Stimulated activated CD8-positive, alpha-beta memory T cell treated with anti-CD3 and anti-CD28 coated beads, Interleukin-15, amount 100 ng/mL, for 1 hour (primary cell): Measurements from ENCODE around the gene LRRC8D.
"Not testable (repeated sequence)": the region's sequence is repeated elsewhere in the genome, so short reads cannot be mapped to it uniquely, and the experiment has no call there.

Experiments used
- DNase-seq: peaks from one replicate; pipeline ENCODE4 v3.0.0-alpha.2; 2020; ENCODE audit warnings: low read depth

LRRC8D gene

DNA sequence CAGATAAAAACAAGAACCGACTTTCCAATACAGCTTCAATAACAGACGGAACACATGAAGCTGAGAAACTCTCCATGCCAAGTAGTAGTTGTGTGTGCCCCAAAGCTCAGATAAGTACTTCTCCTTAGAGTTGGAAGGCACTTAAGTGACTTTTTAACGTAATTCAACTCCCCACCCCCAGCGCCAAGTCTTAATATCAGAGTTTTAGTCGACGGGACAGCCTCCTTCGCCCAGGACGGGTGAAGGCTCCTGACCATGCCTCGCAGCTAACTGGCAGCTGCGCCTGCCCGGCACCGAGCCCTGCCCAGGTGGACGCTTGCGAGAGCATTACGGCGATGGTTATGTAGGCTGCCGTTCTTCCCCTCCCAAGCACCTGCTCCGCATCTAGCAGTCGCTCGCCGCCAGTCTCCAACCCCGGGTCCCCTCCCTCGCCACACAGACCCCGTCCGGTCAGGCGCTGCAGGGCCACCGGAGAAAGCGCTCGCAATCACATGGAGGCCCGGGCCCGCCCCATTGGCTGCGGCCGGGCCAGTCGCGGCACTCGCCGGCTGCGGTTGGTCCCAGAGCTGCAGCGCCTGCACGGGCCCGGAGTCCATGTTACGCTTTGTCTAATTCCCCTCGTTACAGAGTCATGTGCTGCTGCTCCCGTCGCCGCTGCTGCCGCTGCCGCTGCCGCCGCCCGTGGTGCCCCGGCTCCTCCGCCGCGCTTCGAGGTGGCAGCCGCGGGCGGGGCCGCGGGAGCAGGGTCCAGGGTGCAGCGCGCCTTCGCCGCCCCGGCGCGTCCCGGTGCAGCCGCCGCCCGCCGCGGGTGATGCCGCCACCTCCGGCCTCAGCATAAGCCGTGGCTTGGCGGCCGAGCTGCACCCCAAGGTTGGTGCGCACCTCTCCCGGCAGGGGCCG lies at the start of gene LRRC8D:
LRRC8D (plus strand) TSS at position 611 of the 900 bp plus-strand sequence. CDS start 112,037 bp downstream, outside the sequence.
- no peak for DNase-seq

DNA sequence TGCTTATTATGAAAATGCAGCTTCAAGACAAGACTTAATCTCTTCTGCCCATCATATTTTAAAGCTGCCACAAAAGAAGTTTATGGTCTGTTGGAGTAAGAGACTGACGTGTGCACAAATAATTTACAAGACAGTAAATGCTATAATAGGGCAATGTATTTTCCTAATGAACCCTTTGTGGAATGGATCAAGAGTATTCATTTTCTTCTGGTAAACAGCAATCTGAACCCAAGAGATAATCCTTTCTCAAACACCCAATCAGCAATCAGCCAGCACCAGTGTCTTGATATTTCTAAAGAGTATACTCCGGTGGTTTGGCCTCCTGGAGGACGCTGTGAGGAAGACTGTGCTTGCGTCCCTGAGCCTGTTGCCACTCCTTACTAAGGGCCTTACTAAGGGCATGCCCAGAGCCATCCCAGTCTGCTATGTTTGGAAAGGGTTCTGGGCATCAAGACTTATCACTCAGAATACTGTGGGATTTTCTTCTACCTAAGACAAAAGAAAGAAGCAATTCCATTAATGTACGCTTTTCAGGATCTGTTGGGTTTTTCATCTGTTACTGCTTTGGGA lies 48.8 kb upstream of the LRRC8D start:
- no peak for DNase-seq

DNA sequence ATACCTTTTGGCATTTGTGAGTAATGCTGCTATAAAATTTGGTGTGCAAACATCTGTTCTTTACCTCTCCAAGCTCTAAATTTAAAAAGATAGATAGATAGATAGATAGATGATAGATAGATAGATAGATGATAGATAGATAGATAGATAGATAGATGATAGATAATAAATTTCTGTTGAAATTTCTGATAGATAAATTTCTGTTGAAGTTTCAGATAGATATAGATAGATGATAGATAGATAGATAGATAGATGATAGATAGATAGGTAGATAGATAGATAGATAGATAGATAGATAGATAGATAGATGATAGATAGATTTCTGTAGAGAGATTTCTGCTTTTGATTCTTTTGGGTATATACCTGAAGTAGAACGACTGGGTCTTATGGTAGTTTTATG lies 44.7 kb upstream of the LRRC8D start:
- not testable (repeated sequence) for DNase-seq

DNA sequence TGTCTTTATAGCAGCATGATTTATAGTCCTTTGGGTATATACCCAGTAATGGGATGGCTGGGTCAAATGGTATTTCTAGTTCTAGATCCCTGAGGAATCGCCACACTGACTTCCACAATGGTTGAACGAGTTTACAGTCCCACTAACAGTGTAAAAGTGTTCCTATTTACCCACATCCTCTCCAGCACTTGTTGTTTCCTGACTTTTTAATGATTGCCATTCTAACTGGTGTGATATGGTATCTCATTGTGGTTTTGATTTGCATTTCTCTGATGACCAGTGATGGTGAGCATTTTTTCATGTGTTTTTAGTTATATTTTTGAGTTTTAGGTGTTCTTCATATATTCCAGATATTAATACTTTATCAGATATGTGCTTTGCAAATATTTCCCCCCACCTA lies 43.6 kb upstream of the LRRC8D start:
- DNase-seq = not testable (repeated sequence)

DNA sequence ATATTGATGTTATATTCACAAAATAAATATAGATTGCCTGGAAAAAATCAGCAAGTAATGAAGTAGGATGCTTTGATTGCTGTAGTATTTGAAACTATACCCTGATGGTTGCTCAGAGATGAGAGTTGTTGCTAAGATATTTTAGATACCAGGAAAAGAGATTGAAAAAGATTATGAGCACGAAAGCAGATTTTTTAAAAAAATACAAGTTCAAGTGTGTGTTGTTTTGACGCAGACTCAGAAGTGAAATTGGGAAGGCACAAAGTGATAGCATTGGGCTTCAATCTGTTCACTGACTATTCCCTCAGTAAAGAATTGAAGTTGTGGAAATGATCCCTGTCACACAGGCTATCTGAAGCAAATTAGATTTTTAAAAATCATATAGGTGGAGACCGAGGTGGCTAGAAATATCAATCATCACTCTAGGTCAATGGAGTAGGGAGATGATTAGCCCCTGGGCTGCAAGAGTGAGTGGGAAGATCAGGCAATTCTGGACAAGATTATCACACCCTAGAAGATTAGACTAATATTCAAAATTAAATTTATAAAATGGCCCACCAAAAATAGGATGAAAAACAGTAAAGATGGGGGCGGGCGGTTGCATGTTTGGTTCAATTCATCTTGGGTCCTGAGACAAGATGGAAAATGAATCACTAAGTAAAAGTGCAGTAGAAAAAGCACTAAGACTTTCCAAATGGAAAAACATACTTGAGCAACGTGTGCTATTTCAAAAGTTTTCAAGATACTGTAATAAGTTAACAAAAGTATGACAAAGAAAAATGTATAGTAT lies 41.5 kb upstream of the LRRC8D start:
- no peak for DNase-seq

DNA sequence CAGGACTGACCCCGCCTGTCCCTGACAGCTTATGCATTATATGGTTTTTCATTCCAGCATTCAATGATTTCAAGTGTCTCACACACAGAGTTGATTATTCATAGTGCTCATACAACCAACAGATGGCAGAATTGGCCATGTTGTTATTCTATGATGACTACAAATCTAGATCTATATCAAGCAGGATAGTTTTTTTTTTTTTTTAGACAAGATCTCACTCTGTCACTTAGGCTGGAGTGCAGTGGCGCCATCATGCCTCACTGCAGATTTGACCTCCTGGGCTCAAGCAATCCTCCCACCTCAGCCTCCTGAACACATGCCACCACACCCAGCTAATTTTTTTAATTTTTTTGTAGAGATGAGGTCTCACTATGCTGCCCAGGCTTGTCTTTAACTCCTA lies 40.1 kb upstream of the LRRC8D start:
- no peak for DNase-seq

DNA sequence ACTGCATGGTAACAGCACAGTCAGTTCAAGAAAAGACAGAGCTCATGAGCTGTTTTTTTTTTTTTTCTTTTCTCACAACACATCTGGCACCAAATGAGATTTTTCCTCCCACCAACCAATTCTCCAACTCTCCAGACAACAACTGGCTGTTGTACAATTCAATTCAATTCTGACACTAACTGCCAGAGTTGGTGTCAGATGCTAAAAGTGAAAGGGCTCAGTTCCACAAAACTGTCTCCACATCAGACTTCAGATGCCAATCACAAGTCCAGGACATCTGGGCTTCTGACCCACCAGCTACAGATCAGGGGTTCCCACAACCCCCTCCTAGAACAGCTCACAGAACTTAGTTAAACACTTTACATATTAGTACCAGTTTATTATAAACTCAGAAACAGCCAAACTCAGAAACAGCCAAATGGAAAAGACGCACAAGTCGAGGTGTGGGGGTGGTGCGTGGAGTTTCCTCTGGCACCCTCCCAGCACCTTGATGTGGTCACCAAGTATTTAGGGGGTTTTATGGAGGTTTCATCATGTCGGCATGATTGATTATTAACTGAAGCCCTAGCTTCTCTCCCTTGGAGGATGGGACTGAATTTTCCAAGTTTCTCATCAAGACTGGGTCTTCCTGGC lies 39.2 kb upstream of the LRRC8D start:
- DNase-seq = peak; percentile 37

DNA sequence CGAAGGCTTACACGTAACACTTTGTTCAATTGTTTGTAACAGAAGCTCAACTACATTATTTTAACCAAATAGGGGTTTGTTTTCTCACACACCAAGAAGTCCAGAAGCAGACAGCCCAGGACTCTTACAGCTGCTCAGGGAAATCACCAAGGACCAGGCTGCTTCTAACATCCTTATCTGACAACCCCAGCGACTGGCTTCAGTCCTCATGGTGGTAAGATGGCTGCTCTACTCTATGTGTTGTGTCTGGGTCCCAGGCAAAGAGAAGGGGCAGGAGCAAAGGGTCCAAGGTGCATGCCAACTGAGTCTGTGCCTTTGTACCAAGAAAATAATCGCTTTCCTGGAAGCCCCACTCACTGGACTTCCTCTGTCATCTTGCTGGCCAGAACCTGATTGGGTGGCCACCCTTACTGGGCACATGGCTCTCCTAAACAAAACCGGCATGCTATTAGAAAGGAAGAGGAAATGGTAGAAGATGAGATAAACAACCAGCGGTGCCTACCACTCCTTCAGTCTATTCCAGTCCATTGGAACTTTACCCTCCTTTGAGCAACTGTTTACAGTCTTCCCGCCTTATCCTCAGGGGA lies 34.1 kb upstream of the LRRC8D start:
- DNase-seq = no peak

DNA sequence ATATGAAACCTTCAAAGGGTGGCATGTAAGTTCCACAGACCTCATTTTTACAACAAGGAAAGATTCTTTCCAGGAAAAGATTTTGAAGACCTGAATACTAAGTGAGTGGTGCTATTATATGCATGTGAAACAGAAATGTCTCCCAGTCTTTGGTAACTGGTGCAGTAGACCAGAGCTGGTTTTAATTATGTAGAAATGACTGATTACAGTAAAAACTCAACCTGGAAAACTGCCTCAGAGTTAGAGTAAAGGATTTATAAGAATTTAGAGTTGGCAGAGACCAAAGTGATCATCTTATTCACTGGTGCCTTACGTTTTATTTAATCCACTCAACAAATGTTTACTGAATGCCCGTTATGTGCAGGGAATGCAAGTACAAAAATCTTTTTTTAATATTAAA lies 30.2 kb upstream of the LRRC8D start:
- DNase-seq = no peak

DNA sequence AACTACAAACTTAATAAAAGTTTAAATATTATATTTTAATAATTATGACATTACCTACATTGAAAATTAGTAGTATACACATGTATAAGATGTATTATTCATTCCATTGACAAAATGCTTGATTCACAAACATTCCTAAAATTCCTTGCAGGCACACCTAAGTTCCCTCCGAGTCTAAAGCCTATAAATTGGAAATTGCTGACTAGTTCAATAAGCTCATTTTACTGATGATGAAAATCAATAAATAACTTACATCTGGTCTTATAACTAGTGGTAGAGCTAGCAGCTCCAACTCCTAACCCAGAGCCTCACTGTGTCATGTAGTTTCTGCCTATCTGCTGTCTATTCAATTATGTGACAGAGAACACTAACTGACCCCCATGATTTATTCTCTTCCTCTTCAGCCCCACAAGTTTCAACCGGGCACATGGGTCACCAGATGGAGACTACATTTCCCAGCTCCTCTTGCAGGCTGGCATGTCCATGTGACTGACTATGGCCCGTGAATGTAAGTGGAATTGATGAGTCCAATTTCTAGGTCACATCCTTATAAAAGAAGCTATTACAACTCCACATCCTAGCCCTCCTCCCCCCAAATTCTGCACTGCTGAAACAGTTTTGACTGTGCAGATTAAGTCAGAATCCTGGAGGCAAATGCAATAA lies 29.6 kb upstream of the LRRC8D start:
- no peak for DNase-seq

DNA sequence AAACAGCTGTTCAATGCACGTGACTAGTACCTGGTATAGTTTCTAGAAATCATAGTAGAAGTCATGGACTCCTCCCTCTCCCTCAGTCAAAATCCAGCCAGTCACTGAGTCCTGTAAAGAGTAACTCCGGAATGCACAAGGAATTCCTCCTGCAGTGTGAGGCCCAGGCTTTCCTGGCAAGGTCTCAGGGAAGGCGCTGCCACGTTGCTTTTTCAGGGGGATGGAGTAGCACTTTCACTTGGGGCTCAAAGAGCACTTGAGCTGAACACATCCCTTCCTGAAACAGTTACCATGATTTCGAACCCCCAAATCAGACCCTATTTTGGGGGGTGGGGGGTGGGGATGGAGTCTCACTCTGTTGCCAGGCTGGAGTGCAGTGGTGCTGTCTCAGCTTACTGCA lies 26.4 kb upstream of the LRRC8D start:
- DNase-seq = no peak

DNA sequence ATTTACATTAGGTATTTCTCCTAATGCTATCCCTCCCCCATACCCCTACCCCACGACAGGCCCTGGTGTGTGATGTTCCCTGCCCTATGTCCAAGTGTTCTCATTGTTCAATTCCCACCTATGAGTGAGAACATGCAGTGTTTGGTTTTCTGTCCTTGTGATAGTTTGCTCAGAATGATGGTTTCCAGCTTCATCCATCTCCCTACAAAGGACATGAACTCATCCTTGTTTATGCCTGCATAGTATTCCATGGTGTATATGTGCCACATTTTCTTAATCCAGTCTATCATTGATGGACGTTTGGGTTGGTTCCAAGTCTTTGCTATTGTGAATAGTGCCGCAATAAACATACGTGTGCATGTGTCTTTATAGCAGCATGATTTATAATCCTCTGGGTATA lies 25.3 kb upstream of the LRRC8D start:
- DNase-seq = not testable (repeated sequence)

DNA sequence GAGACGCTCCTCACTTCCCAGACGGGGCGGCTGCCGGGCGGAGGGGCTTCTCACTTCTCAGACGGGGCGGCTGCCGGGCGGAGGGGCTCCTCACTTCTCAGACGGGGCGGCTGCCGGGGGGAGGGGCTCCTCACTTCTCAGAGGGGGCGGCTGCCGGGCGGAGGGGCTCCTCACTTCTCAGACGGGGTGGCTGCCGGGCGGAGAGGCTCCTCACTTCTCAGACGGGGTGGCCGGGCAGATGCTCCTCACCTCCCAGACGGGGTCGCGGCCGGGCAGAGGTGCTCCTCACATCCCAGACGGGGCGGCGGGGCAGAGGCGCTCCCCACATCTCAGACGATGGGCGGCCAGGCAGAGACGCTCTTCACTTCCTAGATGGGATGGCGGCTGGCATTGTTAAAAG lies 23.0 kb upstream of the LRRC8D start:
- not testable (repeated sequence) for DNase-seq

DNA sequence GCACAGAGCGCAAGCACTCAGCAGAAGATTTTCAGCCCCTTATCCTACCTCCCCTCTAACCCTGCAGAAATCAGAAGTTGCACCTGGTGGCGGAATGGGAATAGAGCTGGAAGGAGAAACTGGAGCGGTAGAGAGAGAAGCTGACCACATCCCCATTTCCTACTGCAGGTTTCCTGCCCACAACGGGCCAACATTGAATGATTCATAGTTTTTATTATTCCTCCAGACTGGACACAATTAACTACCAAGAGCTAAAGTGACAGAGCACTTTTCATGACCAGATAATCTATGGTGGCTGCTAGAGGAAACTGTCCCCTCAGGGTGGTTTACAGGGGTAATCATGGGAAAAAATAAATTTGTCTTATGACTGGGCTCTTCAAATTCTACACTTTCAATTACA lies 21.3 kb upstream of the LRRC8D start:
- DNase-seq = no peak

DNA sequence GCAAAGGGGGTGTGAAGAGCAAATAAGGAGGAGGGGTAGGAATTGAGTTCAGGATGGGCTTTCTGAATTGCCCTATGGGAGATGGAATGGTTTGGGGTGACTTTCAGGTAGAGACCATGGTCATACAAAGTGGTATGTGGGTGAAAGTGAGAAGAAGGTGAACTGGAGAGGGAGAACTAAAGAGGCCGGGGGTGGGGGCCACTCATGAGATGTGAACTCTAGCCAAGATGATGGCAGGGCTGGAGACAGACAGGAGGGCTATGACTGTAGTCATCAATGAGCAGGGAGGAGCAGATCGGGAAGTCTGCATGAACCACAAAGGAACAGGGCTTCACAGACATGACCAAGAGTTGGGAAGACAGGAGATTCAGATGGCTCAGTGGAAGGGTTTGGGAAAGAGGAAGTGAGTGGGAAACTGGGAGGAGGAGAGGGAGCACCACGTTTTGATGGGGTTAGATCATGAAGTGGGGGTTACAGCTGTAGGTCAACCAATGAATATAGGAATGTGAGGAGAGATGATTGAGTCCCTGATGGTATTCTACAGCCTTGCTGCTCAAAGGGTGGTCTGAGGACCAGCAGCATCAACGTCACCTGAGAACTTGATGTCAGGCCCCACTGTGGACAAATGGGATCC lies 20.7 kb upstream of the LRRC8D start:
- no peak for DNase-seq

DNA sequence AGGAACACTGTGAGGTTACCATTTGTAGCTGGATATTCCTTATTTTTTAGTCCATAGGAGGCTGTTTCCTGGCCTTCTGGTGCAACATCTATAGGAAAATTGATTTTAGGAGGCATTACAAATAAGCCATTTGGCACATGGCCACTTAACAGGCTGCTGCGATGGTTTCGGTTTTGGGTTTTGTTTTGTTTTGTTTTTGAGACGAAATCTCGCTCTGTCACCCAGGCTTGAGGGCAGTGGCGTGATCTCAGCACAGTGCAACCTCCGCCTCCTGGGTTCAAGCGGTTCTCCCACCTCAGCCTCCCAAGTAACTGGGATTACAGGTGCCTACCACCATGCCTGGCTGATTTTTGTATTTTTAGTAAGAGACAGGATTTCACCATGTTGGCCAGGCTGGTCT lies 20.1 kb upstream of the LRRC8D start:
- DNase-seq = no peak

DNA sequence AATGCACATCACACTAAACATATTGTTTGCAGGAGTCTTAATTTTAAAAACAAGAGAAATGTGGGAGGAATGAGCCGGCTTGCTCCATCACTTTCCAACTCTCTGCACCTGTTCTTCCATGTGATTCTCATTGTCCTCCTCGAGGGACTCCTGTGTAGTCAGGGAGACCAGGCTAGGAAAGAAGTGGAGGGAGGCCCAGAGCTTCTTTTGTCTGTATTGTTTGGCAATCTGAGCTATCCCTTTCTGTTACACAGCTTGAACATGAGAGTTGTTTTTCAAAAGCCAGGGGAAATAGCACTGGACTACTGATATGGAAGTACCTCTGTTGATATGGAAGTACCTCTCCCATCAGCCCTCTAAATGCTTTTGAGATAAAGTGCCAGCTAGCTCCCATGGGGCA lies 18.8 kb upstream of the LRRC8D start:
- no peak for DNase-seq

DNA sequence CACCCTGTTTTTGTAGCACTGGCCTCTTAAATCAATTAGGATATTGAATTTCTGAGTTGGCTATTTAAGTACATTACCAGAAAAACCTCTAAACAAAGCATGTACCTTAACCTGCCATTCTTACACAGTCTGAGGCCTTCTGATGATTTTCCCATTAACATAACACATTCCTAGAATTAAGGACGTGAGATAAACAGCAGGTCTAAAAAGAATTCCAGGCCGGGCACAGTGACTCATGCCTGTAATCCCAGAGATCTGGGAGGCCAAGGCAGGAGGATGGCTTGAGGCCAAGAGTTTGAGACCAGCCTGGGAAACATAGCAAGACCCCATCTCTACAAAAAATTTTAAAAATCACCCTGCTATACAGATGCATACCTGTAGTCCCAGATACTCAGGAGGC lies 18.0 kb upstream of the LRRC8D start:
- no peak for DNase-seq

DNA sequence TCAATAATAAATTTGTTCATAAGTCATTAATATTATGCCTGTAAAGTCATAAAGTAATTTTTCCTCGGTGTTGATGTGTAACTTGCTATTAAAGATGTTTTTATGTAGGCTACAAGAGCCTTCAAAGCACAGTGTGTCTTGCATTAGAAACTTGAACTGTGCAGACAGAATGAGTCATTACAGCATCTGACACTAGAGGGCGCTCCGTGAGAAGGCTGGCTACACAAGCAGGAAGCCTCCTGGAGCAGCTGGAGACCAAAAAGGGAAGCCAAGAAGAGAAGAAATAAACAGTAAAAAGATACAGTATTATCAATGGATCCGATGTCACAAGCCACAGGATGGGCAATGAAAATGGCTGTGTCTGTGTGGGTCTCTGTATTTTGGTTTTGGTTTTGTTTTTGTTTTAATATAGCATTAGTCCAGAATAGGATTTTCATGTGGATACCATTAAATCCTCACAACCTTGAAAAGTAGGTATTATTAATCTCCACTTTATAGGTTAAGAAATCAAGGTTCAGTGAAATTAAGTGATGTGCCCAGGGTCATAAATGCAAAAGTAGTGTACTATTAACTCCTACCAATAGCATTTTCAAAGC lies 16.1 kb upstream of the LRRC8D start:
- DNase-seq = peak; percentile 83

DNA sequence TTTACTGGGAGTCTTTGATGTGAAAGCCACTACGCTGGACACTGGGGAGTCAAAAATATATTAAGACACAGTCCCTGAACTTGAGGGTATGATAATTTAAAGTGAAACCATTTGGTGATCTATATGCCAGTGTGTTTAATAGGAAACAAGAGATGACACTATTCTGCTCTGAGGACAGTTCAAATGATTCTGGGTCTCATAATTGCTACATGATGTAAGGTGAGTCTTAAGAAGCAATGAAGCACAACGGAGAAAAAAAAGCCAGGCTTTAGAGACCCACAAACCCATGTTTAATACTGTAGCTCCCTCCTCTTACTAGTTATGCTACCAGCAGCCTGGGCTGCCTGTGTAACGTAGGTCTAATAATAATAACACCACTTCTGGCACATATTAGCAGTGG lies 14.2 kb upstream of the LRRC8D start:
- no peak for DNase-seq

DNA sequence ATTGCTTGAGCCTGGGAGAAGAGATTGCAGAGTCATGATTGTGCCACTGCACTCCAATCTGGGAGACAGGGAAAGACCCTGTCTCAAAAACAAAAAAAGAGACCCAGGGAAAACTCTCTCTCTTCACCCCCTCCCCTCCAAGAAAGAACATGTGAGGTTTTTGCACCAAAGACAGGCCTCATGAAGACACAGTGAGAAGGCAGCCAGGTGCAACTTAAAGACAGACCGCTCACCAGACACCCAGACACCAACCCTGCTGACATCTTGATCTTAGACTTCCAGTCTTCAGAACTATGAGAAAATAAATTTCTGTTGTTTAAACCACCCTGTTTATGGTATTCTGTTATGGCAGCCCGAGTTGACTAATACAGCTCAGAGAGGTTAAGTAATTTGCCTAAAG lies 13.3 kb upstream of the LRRC8D start:
- DNase-seq = no peak
